GM08714 (cell line): Measurements from ENCODE around the gene CD247.

Experiments
- H3K4me3 ChIP-seq: fragments of 200-500 bp; sonication (Bioruptor generic); 2 replicates; pipeline ENCODE4 v1.5.1; 2014; ENCODE audit warnings: mild to moderate bottlenecking, low read length, inconsistent platforms
- ZNF274 ChIP-seq: IDR thresholded peaks from 2 replicates; pipeline ENCODE4 v1.6.1; 2012; ENCODE audit warnings: mild to moderate bottlenecking, low read depth, low read length

CD247 gene

GRCh38 chr1:167548059-167548932 is 30.0 kb upstream of the CD247 start:
- TF ChIP-seq ZNF274, result no peak
- no peak overlapping the region for H3K4me3 ChIP-seq

DNA sequence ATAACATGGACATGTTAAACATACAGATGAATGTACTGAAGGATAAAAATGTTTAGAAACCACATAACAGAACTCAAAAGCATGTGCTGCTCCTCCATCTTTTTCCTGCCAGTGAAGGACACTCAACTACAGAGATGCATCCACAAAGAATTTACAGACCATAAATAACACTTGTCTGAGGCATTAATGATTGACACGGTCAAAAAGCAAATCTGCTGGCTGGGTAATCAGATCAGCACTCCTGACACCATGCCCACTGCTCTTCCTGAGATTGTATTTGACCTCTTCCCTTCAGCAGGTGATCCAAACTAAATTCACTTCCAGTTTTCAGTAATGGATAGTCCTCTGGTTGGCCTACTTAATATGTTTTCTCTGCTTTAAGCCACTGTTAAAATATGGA is 28.6 kb upstream of the CD247 start:
- TF ChIP-seq ZNF274, result no peak
- no peak overlapping the region for H3K4me3 ChIP-seq

- no peak for TF ChIP-seq ZNF274
- no peak overlapping the region for H3K4me3 ChIP-seq
Measured at GRCh38 chr1:167545349-167545748, 27.0 kb upstream of the CD247 start.

DNA sequence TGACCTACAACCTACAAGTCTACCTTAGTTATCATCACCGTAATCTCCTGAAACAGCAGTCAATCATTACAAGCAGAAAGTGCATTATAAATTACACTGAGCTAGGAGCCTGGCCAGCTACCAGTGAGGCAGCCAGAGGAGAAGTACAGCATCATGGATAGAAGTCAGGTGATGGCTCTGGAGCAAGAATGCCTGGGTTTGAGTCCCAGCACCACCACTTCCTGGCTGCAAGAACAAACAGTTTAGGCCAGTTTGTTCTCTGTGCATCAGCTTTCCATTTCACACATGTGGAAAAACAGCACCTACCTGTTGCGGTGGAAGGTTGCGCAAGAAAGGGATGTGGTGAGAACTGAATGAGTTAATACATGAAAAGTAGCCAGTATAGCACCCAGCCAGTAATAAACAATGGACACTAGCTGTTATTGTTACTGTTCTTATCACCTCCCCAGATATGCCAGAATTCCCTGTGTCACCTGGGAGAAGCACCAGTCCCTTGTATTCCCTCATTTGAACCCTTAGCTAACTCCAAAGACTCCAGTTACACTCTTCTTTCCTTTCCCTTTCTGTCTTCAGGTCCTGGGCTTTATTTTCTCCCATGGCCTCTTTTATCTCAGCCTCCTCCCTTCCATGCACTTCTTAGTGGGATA is 26.2 kb upstream of the CD247 start:
- H3K4me3 ChIP-seq, result no peak overlapping the region
- TF ChIP-seq ZNF274, result no peak

DNA sequence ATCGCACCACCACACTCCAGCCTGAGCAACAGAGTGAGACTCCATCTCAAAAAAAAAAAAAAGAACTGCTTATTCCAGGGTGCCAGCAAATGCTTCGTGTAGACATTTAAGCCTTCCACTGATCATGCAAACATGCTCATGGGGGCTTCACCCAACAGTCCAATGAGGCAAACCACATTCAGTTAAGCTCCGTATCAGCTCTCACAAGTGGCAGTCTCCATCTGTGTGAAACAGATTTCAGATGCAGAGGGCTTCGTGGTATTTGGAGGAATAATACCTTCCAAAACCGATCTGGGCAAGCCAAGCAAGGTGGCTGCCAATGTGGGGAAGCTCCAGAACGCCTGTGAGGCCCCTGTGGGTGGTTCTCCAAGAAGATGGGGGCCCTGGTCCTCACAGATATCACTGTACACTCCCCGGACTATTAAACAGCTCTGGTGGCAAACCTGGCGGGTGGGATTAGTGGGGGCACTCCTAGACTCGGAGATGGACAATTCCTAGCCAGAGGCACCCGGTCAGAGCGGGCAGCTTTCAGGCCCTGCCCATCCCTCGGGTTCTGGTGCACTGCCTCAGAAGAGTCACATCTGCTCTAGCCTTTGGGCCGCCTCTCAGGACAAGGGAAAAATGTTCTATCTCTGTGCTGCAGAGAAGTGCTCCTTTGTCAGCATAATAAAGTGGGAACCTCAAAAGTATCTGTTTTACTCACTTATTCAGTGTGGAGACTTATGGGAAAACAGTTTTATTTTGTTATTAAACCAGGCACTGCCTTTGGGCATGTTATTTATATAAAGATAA is 25.1 kb upstream of the CD247 start:
- H3K4me3 ChIP-seq, result no peak overlapping the region

GRCh38 chr1:167542109-167543032 is 24.0 kb upstream of the CD247 start:
- TF ChIP-seq ZNF274, result no peak
- H3K4me3 ChIP-seq, result no peak overlapping the region

More for the DNA sequence above, 25.1 kb upstream of the CD247 start:
- TF ChIP-seq ZNF274, result no peak

DNA sequence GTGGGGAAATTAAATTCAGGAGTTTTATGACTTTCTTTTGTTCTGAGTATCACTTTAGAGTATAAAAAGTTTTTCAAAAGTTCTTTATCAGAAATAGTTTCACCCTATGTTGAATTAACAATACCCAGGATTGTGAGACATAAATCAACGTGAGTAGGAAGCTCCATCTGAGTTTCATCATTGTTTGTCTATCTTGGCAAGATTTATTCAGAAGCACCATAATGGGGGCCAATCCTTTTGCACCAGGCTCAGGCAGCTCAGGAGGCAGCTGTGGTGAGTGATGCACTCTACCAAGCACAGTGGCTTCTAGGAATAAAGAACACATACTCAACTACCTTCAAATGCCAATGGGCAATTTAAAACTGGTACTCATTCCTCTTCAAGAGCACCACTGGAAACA is 23.3 kb upstream of the CD247 start:
- TF ChIP-seq ZNF274, result no peak
- H3K4me3 ChIP-seq, result no peak overlapping the region

DNA sequence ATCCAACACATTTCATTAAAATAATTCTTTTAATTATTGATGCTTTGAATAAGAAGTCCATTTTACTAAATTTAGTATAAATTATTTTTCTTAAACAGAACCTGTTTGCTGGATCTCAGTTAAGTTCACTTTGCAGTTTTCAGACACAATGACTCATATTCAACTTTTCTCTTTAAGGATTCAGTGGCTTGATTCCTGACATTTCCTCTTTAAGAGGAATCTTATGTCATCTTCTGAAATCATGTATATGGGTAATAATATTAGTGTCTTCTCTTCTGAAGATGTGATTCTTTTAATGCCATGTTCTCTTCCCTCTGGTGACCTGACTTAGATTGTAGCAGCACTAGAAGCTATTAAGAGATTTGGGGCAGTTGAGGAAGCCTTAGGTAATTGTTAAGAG is 22.7 kb upstream of the CD247 start:
- H3K4me3 ChIP-seq, result no peak overlapping the region
- TF ChIP-seq ZNF274, result no peak

DNA sequence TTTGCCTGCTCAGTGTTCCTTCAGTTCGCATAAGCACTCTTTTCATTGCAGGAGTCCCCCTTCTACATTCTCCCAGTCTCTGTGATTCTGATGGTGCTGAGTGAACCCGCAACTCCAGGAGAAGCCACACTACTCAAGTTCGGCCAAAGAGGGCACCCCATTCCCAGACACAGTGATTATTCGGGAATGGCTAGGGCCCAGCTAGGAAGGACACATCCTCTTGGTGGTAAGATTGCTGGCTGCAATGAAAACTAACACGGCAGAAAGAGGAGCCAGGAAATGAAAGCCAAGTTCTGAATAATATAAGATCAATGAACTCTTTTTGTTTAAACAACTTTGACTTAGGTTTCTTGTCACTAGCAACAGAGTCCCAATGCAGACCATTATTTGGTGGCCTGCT is 20.3 kb upstream of the CD247 start:
- no peak overlapping the region for H3K4me3 ChIP-seq
- no peak for TF ChIP-seq ZNF274

DNA sequence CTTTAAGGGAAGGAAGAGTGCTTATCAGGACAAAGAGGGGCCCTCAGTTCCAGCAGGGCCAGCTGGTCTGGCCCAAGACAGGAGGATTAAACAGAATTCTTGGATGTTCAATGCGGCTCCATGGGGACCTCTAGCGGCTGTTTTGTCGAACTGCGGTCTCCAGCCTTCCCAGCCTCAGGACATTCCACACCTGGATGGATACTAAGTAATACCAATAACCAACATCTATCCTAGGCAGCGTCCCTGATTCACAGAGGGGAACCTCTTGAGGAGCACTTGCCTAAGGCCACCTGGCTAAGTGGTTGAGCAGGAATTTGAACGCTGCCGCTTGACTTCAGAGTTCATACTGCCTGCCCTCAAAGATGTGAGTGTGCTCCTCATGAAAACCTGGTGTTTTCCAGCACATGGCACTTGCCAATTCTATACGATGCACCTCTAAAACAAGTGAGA is 15.5 kb upstream of the CD247 start:
- no peak overlapping the region for H3K4me3 ChIP-seq
- no peak for TF ChIP-seq ZNF274

DNA sequence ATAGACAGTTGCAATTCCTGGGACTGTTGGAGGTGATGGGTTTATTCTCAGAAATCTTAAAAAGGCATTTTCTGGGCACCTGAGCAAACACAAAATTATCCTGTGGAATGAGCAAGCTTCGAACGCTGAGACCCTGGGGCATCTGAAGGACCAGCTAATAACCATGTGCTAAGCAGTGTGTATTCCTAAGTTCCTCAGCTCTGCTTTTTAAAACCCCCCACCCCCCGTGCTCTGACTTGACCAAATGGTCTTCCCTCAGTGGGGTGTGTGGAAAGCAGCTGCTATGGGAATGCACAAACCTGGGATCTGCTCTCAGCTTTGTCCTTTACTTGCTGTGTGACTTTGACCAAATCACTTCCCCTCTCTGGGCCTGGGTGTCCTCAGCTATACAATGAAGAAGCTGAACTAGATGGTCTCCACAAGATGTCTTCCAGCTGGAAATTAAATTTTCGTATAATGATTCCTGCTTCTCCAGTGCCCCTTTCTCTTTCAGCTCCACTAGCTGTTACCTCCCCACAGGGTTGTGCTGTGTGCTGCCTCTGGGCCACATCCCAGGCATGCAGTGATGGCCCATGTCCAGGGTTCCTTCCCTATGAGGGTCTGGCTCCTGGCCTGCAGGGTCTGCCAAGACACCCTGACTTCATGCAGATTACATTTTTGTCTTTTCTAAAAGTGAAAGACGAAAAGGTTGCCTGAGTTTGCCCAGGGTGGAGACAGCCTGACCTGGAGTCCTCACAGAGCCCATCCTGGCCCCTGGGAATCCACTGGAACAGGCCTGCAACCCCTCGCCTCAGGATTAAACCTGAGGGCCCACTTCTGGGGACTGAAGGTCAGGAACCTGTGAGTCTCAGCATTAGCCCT is 14.9 kb upstream of the CD247 start:
- TF ChIP-seq ZNF274, result no peak

DNA sequence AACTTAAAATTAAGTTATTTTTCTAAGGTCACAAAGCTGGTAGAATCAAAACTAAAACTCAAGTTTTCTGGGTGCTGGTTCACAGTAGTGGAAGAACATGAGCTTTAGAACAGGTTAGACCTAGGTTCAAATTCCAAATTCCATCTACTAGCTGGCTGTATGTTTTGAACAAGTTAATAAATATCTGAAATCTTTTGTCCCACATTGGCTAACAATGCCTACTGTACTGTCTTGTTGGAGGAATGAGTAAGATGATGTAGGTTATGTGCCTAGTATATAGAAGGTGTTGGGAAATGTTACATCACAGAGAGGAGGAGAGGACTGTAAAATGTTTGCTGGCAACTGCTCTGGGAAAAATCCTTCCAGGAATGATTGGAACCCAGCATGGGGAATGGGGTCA is 14.0 kb upstream of the CD247 start:
- no peak overlapping the region for H3K4me3 ChIP-seq
- TF ChIP-seq ZNF274, result no peak

More for the DNA sequence above, 14.9 kb upstream of the CD247 start:
- no peak overlapping the region for H3K4me3 ChIP-seq

GRCh38 chr1:167529829-167530474 is 11.6 kb upstream of the CD247 start:
- H3K4me3 ChIP-seq, result no peak overlapping the region
- no peak for TF ChIP-seq ZNF274
